Small intestine (tissue), 7 donors: Measurements from ENCODE around the gene SLC4A5. TPM values are rescaled to one million over a fixed set of nuclear protein-coding genes. Genes with fewer than 3 reads are reported as not detected.
A peak's percentile ranks its signal among the peaks of the same experiment; 100 is the strongest.
"Not testable (repeated sequence)": the region's sequence is repeated elsewhere in the genome, so short reads cannot be mapped to it uniquely, and the experiment has no call there.

Experiments used
- DNase-seq, 2 donors: peaks; one replicate each; pipeline versions ENCODE4 v3.0.0 to v3.0.0-alpha.2; 2013
- FAIRE-seq: peaks from 2 replicates; lab custom pipeline; 2012; peaks lifted over from hg19 to GRCh38; lab: Jason Lieb, UNC
- H3K27ac ChIP-seq, 3 donors: one replicate each; pipeline ENCODE4 v1.5.1; 2013; ENCODE audit warnings: low read length in 2 of 3, mild to moderate bottlenecking in 2 of 3, control low read depth in 1 of 3, inconsistent platforms in 1 of 3, low read depth in 1 of 3, moderate library complexity in 1 of 3
- H3K27me3 ChIP-seq, 3 donors: one replicate each; pipeline ENCODE4 v1.6.1; 2013; ENCODE audit warnings: low read length in 3 of 3, inconsistent platforms in 1 of 3; ENCODE audit not compliant: control insufficient read depth in 3 of 3, insufficient read depth in 3 of 3
- H3K36me3 ChIP-seq, 3 donors: one replicate each; pipeline ENCODE4 v1.6.1; 2013; ENCODE audit warnings: low read length in 3 of 3, inconsistent platforms in 1 of 3, low read depth in 1 of 3, mild to moderate bottlenecking in 1 of 3, moderate library complexity in 1 of 3; ENCODE audit not compliant: control insufficient read depth in 3 of 3, insufficient read depth in 2 of 3
- H3K4me1 ChIP-seq, 3 donors: one replicate each; pipeline ENCODE4 v1.6.1; 2013; ENCODE audit warnings: low read length in 2 of 3, inconsistent platforms in 1 of 3, low read depth in 1 of 3, mild to moderate bottlenecking in 1 of 3, moderate library complexity in 1 of 3; ENCODE audit not compliant: control insufficient read depth in 3 of 3, insufficient read depth in 2 of 3
- H3K4me3 ChIP-seq, 3 donors: one replicate each; pipeline ENCODE4 v1.5.1; 2013; ENCODE audit warnings: low read length in 3 of 3, control low read depth in 1 of 3, inconsistent platforms in 1 of 3, low read depth in 1 of 3, mild to moderate bottlenecking in 1 of 3, moderate library complexity in 1 of 3
- H3K9me3 ChIP-seq, 2 donors: one replicate each; pipeline ENCODE4 v1.6.1; 2013; ENCODE audit warnings: low read depth in 1 of 2, low read length in 1 of 2; ENCODE audit not compliant: control insufficient read depth in 2 of 2, insufficient read depth in 1 of 2
- WGBS, 3 donors: extraction: QIAGEN DNeasy Blood & Tissue Kit; methylation state at CpG; one replicate each; pipeline ENCODE4 v1.1.7; 2013; 5-methylcytosine and 5-hydroxymethylcytosine counted together
- polyA plus RNA-seq, 4 donors: library from polyadenylated mRNA; stranded (reverse) in 3 of 4; unstranded in 1 of 4; fragments of 200-250 nt in 3 of 4; fragments of 120-200 nt in 1 of 4; gene quantifications; one replicate each; pipeline versions ENCODE4 v1.2.1 to v1.2.3, GENCODE V29; 2013
- donor health status: healthy with polysubstance abuse.
- donor health status: control.
- donor health status: control.
- donor health status: Bipolar disorder and iron deficiency.
- donor health status: healthy.

SLC4A5 gene
- polyA plus RNA-seq, 4 donors, result 0.43 to 2.0 (median 0.59) TPM; not detected in 1

DNA sequence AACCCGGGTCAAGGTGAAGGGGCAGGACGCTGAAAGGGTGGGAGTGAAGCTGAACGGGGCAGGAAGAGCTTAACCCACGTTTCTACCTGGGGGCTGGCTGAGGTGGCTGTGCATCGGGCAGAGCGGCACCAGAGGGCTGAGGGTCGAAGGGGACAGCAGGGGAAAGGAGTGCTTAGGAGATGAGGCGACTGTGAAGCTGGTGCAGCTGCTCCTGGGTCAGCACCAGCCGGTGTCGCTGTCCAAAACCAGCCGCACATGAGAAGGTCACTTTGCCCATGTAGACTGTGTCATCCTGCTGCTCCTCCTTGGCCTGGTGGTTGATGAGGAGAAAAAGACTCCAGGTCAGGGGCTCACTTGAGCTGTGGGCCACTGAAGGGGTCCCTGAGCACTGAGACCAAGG, 18.1 kb upstream of the SLC4A5 start:
- WGBS, 3 donors, result 91 to 92% (median 91%) methylated on average over 11 of the region's 11 CpGs
- Histone ChIP-seq H3K4me1 (no peaks in the 10 kb centered on the region), H3K4me3 (no peak overlapping the region), H3K9me3 (no peaks in the 10 kb centered on the region), H3K27ac (no peak overlapping the region), H3K27me3 (no peaks in the 10 kb centered on the region), H3K36me3 (peaks cover 13 to 77% (median 44%) of the 10 kb centered on the region in 3 donors)
- DNase-seq, result no peak
- FAIRE-seq, result no peak

DNA sequence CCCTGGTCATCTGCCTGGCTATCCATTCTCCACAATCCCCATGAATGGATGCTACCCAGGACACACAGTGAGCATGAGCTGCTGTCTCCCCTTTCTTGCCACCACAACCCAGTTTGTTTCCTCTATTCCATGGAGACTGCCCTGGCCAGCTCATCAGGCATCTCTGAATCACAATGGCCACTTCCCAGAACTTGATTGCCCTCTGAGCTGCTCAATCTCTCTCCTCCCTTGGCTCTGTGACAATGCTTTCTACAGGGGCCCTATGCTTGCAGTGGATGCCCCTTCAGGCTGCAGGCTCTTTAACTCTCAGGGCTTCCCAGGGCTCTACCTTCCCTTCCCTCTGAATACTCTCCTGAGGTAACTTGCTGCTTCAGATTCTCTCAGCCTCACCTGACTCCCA, 14.4 kb upstream of the SLC4A5 start:
- H3K4me1 ChIP-seq, result no peaks in the 10 kb centered on the region
- DNase-seq (no peak), FAIRE-seq (no peak)
- H3K4me3 ChIP-seq, result no peak overlapping the region
- no peaks in the 10 kb centered on the region for H3K9me3 ChIP-seq
- H3K27ac ChIP-seq, result no peak overlapping the region
- H3K27me3 ChIP-seq, result no peaks in the 10 kb centered on the region
- H3K36me3 ChIP-seq, result peaks cover 0 to 47% (median 19%) of the 10 kb centered on the region in 3 donors

DNA sequence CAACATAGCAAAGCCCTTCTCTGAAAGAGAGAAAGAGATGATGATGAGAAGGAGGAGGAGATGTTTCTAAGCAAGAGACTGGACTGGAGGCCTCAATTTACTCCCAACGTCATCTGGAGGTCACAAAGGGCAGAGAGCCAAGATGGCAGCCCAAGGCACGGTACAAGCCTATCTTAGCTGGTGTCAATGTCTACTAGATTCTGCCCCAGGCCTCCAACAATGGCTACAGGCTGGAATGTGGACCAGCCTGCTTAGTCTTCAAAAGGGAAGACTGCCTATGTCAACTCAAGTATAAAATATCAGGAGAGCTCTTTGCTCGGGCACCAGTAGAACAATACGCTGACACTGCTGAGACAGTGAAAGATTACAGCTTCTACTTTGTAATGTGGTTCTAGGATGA, 6.7 kb upstream of the SLC4A5 start:
- H3K27ac ChIP-seq, result no peak overlapping the region
- DNase-seq (no peak), FAIRE-seq (no peak)
- 86 to 93% (median 91%) methylated on average over 4 of the region's 4 CpGs for WGBS, 3 donors
- H3K27me3 ChIP-seq, result no peaks in the 10 kb centered on the region
- H3K36me3 ChIP-seq, result no peaks in the 10 kb centered on the region
- no peaks in the 10 kb centered on the region for H3K9me3 ChIP-seq
- H3K4me1 ChIP-seq, result no peaks in the 10 kb centered on the region
- no peak overlapping the region for H3K4me3 ChIP-seq

DNA sequence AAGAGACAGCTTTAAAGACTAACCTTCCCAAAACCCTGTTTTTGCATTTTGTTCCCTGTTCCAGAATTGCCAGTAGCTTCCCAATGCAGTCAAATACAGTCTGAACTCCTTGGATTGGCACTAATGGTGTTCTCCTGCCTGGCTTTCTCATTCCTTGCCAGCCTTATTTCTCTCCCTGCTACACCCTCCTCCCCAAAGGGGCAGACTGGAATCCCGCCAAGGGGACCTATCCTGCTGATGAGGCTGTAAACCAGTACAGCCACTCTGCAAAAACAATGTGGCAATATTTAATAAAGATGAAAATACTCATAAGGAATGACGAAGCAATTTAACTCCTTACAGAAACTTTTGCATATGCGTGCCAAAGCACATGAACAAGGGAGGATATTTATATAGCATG, 4.5 kb upstream of the SLC4A5 start:
- no peak for DNase-seq
- H3K9me3 ChIP-seq, result no peaks in the 10 kb centered on the region
- H3K27ac ChIP-seq, result no peak overlapping the region
- no peaks in the 10 kb centered on the region for H3K27me3 ChIP-seq
- no peaks in the 10 kb centered on the region for H3K36me3 ChIP-seq
- no peak for FAIRE-seq
- 90 to 94% (median 93%) methylated on average over 3 of the region's 3 CpGs for WGBS, 3 donors
- no peak overlapping the region for H3K4me3 ChIP-seq
- no peaks in the 10 kb centered on the region for H3K4me1 ChIP-seq

DNA sequence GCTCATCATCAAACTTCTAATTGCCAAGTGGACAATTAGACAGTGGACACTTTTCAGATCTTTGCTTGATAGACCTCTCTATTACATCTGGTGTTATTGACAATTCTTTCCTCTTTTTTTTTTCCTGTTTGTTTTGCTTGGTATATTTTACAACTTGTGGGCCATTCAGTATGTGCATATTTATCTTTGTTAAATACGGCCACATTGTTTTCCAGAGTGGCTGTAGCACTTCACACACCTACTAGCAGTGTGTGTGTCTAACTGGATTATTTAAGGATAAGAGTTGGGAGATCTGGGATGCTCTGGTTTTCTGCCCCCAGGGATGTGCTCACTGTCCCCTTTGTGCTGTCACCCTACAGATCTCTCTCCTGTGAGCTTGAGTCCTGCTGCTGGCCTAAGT, 4.1 kb upstream of the SLC4A5 start:
- no peaks in the 10 kb centered on the region for H3K27me3 ChIP-seq
- no peak for FAIRE-seq
- H3K4me3 ChIP-seq, result no peak overlapping the region
- no peaks in the 10 kb centered on the region for H3K9me3 ChIP-seq
- H3K27ac ChIP-seq, result no peak overlapping the region
- DNase-seq, result no peak
- WGBS, 3 donors, result 73 to 87% (median 76%) methylated on average over 1 of the region's 1 CpG
- no peaks in the 10 kb centered on the region for H3K36me3 ChIP-seq
- H3K4me1 ChIP-seq, result no peaks in the 10 kb centered on the region

- Histone ChIP-seq H3K4me3 (no peak overlapping the region), H3K9me3 (no peaks in the 10 kb centered on the region), H3K27me3 (no peaks in the 10 kb centered on the region), H3K27ac (no peak overlapping the region), H3K36me3 (no peaks in the 10 kb centered on the region), H3K4me1 (no peaks in the 10 kb centered on the region)
- WGBS, 3 donors, result 74 to 79% (median 75%) methylated on average over 8 of the region's 8 CpGs
- FAIRE-seq, result no peak
- DNase-seq, result no peak
These were observed 2.2 kb upstream of the SLC4A5 start for GRCh38 chr2:74345272-74345943.

DNA sequence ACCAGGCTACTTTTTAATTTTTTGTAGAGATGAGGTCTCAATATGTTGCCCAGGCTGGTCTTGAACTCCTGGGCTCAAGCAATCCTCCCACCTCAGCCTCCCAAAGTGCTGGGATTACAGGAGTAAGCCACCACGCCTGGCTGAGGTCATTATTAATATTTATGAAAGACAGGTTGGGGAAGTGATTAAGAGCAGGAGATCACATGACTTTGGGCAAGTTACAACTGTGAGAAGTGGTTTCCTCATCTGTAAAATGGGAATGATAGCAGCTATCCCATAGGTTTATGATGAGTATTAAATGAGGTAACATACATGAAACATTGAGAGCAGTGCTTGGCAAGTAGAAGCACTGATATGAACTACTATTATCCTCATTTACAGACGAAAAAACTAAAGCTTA, 7.0 kb downstream of the SLC4A5 start:
- H3K4me1 ChIP-seq, H3K36me3 ChIP-seq, H3K4me3 ChIP-seq, H3K27ac ChIP-seq, DNase-seq, FAIRE-seq, H3K9me3 ChIP-seq, H3K27me3 ChIP-seq: not testable (repeated sequence)
- WGBS, 3 donors, result 51 to 71% (median 52%) methylated on average over 2 of the region's 2 CpGs

DNA sequence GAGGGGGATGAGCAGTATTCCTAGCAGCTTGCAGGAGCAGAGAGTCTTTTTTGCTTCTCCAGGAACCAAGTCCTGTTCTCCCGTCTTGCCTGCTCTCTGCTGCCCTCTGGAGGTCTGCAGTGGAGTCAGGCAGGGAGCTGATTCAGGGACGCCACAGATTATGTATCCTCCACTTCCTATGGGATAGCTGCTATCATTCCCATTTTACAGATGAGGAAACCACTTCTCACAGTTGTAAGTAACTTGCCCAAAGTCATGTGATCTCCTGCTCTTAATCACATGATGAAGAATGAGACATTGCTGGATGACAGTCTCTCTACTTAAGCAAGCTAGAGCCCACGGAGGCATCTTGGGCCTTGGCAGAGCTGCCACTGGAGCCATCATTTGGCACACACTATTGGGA, 8.3 kb downstream of the SLC4A5 start:
- peak; percentile 81 for DNase-seq
- Histone ChIP-seq H3K27me3 (no peaks in the 10 kb centered on the region), H3K9me3 (no peaks in the 10 kb centered on the region), H3K36me3 (no peaks in the 10 kb centered on the region), H3K4me3 (no peak overlapping the region), H3K4me1 (no peaks in the 10 kb centered on the region), H3K27ac (no peak overlapping the region)
- no peak for FAIRE-seq
- WGBS, 3 donors, result 32 to 36% (median 35%) methylated on average over 3 of the region's 3 CpGs
